Lower leg skin (tissue), 3 donors: Measurements from ENCODE around the gene TCF7L1.

Experiments
- POLR2A ChIP-seq, 2 donors: fragments of 450-650 bp; IDR thresholded peaks; one replicate each; pipeline ENCODE4 v1.6.1; 2016 to 2017; ENCODE audit warnings: antibody characterized with exemption in 2 of 2, mild to moderate bottlenecking in 1 of 2, moderate library complexity in 1 of 2
- TF ChIP-seq, protein P1 (sequence below), 3 donors: fragments of 450-650 bp; IDR thresholded peaks; one replicate each; pipeline ENCODE4 v1.5.1; 2016; ENCODE audit warnings: antibody characterized with exemption in 3 of 3, mild to moderate bottlenecking in 3 of 3, moderate library complexity in 2 of 3

DNA sequence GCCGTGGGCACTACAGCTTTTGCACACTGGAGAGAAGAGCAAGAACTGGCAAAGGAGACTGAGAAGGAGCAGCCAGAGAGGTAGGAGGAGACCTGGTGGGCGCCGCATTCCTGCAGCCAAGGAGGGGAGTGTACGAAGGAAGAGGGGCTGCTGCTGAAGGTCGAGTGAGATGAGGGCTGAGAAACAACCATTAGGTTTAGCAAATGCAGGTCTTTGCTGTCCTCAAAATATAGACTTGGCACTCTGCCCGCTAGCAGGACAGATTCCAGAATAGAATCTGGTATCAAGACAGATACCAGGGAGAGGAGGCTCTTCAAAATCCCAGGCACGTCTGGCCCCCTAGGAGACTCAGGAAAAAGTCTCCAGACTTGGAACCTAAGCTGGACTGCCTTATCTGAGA lies 111.6 kb downstream of the TCF7L1 start:
- TF ChIP-seq, protein P1, sequence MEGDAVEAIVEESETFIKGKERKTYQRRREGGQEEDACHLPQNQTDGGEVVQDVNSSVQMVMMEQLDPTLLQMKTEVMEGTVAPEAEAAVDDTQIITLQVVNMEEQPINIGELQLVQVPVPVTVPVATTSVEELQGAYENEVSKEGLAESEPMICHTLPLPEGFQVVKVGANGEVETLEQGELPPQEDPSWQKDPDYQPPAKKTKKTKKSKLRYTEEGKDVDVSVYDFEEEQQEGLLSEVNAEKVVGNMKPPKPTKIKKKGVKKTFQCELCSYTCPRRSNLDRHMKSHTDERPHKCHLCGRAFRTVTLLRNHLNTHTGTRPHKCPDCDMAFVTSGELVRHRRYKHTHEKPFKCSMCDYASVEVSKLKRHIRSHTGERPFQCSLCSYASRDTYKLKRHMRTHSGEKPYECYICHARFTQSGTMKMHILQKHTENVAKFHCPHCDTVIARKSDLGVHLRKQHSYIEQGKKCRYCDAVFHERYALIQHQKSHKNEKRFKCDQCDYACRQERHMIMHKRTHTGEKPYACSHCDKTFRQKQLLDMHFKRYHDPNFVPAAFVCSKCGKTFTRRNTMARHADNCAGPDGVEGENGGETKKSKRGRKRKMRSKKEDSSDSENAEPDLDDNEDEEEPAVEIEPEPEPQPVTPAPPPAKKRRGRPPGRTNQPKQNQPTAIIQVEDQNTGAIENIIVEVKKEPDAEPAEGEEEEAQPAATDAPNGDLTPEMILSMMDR (IDR thresholded peaks at IDR 0.05) = no peak
- no peak for TF ChIP-seq POLR2A (IDR thresholded peaks at IDR 0.05)
